ENCODE data around the gene NR1D2.

NR1D2 gene

GRCh38 chr3:23964537-23965235, 19.6 kb downstream of the NR1D2 start:
- DNase-seq (ENCODE audit: low read depth in 2 of 2), result no peak

GRCh38 chr3:23966328-23966727, 21.2 kb downstream of the NR1D2 start:
- no peak for DNase-seq (ENCODE audit: low read depth in 2 of 2)

GRCh38 chr3:23968463-23969184, 23.5 kb downstream of the NR1D2 start:
- no peak for DNase-seq (ENCODE audit: low read depth in 2 of 2)

- no peak for DNase-seq (ENCODE audit: low read depth in 2 of 2)
Observed at GRCh38 chr3:23969393-23969792, 24.3 kb downstream of the NR1D2 start.

GRCh38 chr3:23971684-23972083, 26.6 kb downstream of the NR1D2 start:
- no peak for DNase-seq (ENCODE audit: low read depth in 2 of 2)

- DNase-seq (ENCODE audit: low read depth in 2 of 2), result no peak
Observed at GRCh38 chr3:23976555-23976954, 31.5 kb downstream of the NR1D2 start.

- no peak for DNase-seq (ENCODE audit: low read depth in 2 of 2)
Observed at GRCh38 chr3:23979569-23979968, 34.5 kb downstream of the NR1D2 start.

- no peak for DNase-seq (ENCODE audit: low read depth in 2 of 2)
Observed at GRCh38 chr3:23981136-23981535, 36.0 kb downstream of the NR1D2 start.

GRCh38 chr3:23981955-23982354, 36.9 kb downstream of the NR1D2 start:
- no peak for DNase-seq (ENCODE audit: low read depth in 2 of 2)

GRCh38 chr3:23984934-23985333, 39.8 kb downstream of the NR1D2 start:
- DNase-seq (ENCODE audit: low read depth in 2 of 2), result no peak

GRCh38 chr3:23985747-23986544, 40.9 kb downstream of the NR1D2 start:
- DNase-seq (ENCODE audit: low read depth in 2 of 2), result no peak

- DNase-seq (ENCODE audit: low read depth in 2 of 2), result no peak
Observed at GRCh38 chr3:23987356-23987755, 42.3 kb downstream of the NR1D2 start.

- DNase-seq (ENCODE audit: low read depth in 2 of 2), result no peak
Observed at GRCh38 chr3:23991306-23991682, 46.2 kb downstream of the NR1D2 start.

- DNase-seq (ENCODE audit: low read depth in 2 of 2), result no peak
Observed at GRCh38 chr3:23991683-23992628, 46.9 kb downstream of the NR1D2 start.

GRCh38 chr3:23993556-23994243, 48.6 kb downstream of the NR1D2 start:
- DNase-seq (ENCODE audit: low read depth in 2 of 2), result no peak

GRCh38 chr3:23994244-23994569, 49.1 kb downstream of the NR1D2 start:
- no peak for DNase-seq (ENCODE audit: low read depth in 2 of 2)

GRCh38 chr3:23995219-23995618, 50.1 kb downstream of the NR1D2 start:
- DNase-seq (ENCODE audit: low read depth in 2 of 2), result no peak

GRCh38 chr3:23996095-23996524, 51.0 kb downstream of the NR1D2 start:
- DNase-seq (ENCODE audit: low read depth in 2 of 2), result no peak

- DNase-seq (ENCODE audit: low read depth in 2 of 2), result peak in 1 of 2 donors; percentile 43
Observed at GRCh38 chr3:23999012-23999641, 54.0 kb downstream of the NR1D2 start.

- no peak for DNase-seq (ENCODE audit: low read depth in 2 of 2)
Observed at GRCh38 chr3:24002129-24002528, 57.0 kb downstream of the NR1D2 start.

- DNase-seq (ENCODE audit: low read depth in 2 of 2), result no peak
Observed at GRCh38 chr3:24003466-24003865, 58.4 kb downstream of the NR1D2 start.

All from stimulated activated CD4-positive, alpha-beta T cell treated with anti-CD3 and anti-CD28 coated beads, Interleukin-1b, Interleukin-23, amount 100 ng/mL, for 1 hour (primary cell).